ENCODE data around the gene PPBP.
"Not testable (repeated sequence)": the region's sequence is repeated elsewhere in the genome, so short reads cannot be mapped to it uniquely, and the experiment has no call there.

PPBP gene

GRCh38 chr4:73991742-73992000, 3.7 kb upstream of the PPBP start:
- DNase-seq: no peak

GRCh38 chr4:73990988-73991741, 3.2 kb upstream of the PPBP start:
- DNase-seq: no peak

- DNase-seq: no peak
Observed at GRCh38 chr4:73989928-73990327, 1.9 kb upstream of the PPBP start.

GRCh38 chr4:73989031-73989430, 1.0 kb upstream of the PPBP start:
- DNase-seq: no peak

GRCh38 chr4:73985528-73985852, 2.5 kb downstream of the PPBP start:
- no peak for DNase-seq

GRCh38 chr4:73984736-73985527, 3.1 kb downstream of the PPBP start:
- no peak for DNase-seq

- not testable (repeated sequence) for DNase-seq
Observed at GRCh38 chr4:73981175-73981574, 6.8 kb downstream of the PPBP start.

GRCh38 chr4:73979407-73979957, 8.5 kb downstream of the PPBP start:
- no peak for DNase-seq

- DNase-seq: no peak
Observed at GRCh38 chr4:73978886-73979285, 9.1 kb downstream of the PPBP start.

GRCh38 chr4:73976716-73977115, 11.3 kb downstream of the PPBP start:
- no peak for DNase-seq

DNA sequence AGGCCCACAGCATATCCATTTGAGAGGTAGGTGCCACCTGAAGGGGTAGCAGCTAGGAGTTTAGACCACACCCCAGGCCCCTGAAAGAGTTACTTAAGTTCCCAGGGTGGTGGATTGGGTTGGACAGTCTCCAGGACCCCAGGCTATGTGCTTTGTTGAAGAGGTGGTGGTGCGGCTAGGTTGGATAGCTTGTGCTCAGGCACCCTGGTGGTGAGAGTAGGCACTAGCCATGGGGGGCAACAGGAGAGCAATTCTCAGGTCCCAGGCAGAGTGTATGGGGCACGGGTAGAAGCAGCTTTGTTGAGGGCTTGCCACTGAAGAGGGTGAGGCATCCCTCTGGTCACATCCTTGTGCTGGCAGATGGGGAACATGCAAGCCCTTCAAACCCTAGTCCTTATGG, 11.8 kb downstream of the PPBP start:
- DNase-seq: no peak

GRCh38 chr4:73974352-73974751, 13.6 kb downstream of the PPBP start:
- DNase-seq: no peak

GRCh38 chr4:73970945-73971344, 17.0 kb downstream of the PPBP start:
- DNase-seq: no peak

GRCh38 chr4:73970011-73970410, 18.0 kb downstream of the PPBP start:
- no peak for DNase-seq

DNA sequence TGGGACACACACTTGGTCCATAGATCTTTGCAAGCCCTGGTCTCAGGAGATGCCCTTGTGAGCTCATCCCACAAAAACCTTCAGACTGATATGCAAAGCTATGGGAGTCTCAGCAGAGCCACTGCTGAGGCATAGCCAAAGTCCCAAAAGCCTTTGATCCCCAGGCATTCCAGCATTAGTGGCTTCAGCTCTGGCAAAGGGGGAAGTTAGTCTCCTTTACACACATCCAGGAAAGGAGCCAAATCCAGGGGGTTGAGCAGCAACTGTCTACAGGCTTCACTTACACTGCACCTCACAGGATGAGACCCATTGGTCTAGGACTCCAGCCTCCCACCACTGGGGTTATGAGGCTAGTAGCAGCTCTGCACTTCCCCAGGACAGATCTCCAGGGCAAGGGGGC, 20.1 kb downstream of the PPBP start:
- DNase-seq: no peak

DNA sequence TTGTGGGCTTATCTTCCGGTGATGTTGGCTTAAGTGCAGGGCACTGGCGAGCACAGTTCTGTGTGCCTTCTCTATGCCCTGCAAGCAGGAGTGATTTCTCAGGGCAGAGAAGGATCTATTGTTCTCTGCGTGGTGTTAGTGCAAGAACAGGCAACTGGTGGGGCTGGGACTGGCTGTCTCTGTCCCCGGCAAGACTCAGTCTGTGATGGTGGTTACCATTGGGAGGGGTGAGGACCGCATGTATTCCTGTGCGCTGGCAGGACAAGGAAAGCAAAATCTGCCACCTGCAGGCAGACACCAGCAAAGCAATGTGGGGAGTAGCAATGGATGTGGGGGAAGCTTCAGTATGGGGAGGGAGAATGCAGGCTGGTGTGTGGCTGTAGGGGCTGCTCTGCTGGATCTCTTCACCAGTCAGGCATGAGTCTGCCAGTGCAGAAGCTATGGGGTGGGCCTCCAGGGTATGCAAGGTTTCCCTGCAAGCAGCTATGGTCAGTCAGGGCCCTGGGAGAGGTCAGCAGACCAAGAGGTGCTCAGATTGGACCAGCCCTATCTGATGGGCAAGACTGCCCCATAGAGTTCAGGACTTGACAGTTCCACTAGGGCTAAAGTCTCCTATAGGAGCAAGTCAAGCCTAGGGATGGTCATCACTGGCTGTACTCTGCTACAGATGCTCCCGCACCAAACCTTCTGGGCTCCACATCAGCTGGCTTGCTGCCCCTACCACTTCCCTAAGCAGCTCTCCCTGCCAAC, 23.0 kb downstream of the PPBP start:
- no peak for DNase-seq

GRCh38 chr4:73962724-73963123, 25.3 kb downstream of the PPBP start:
- no peak for DNase-seq

DNA sequence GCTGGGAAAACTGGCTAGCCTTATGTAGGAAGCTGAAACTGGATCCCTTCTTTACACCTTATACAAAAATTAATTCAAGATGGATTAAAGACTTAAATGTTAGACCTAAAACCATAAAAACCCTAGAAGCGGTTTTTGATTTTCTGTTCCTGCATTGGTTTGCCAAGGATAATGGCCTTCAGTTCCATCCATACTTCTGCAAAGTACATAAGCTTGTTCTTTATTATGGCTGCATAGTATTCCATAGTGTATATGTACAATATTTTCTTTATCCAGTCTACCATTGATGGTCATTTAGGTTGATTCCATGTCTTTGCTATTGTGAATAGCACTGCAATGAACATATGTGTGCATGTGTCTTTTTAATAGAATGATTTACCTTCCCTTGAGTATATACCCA, 28.9 kb downstream of the PPBP start:
- not testable (repeated sequence) for DNase-seq

- no peak for DNase-seq
Observed at GRCh38 chr4:73952352-73952751, 35.6 kb downstream of the PPBP start.

DNA sequence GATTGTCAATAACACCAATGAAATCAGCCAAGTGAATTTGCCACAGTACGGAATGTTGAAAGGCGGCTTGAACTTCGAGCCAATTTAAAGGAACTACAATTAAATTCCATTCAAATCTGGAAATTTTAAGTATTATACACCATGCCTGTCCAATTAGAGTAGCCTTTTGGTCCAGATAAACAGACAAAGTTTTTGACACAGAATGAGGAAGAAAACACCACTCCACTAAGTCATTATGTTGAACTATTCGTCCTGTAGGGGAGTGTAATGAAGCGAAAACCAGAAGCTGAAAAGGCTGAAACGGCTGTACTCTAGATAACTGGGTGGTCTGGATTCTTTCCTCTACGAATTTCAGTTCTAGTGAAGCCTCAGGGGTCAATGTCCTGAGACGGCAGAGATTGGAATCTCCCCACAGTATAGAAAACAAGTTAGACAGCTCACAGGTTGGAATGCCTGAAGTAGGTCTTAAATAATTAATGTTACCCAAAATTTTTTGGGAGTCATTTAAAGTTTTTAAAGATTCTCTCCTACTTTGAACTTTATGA, 37.5 kb downstream of the PPBP start:
- DNase-seq: not testable (repeated sequence)

GRCh38 chr4:73948990-73949706, 38.8 kb downstream of the PPBP start:
- DNase-seq: no peak

- no peak for DNase-seq
Observed at GRCh38 chr4:73948291-73948690, 39.7 kb downstream of the PPBP start.

All from NCI-H1092 treated with DMSO at 0.1 percent for 48 hours (cell line).